ENCODE data around the gene MED1.

Gene MED1

DNA sequence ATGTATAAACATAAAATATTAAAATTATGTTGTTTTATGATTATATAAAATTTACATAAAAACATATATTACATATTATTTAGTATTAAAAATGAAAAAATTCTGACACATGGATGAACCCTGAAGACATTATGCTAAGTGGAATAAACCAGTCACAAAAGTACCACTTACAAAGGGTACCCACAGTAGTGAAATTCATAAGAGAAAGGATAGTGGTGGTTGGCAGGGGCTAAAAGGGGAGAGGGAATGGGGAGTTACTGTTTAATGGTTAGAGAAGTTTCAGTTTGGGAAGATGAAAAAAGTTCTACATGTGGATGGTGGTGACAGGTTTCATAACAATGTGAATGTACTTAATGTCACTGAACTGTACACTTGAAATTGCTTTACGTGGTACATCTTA lies 91.1 kb downstream of the MED1 start:
- no peak for DNase-seq

DNA sequence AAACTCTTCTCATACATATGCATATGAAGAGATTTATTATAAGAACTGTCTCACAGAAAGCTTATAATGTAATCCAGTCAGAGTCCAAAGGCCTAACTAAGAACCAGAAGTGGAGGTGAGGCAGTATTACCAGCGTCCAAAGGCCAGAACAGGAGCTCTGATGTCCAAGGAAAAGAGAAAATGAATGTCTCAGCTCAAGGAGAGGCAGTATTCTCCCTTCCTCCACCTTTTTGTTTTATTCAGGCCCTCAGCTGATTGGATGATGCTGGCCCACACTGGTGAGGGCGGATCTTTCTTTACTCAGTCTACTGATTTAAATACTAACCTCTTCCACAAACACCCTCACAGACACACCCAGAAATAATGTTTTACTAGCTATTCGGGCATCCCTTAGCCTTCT lies 93.1 kb downstream of the MED1 start:
- no peak for DNase-seq

DNA sequence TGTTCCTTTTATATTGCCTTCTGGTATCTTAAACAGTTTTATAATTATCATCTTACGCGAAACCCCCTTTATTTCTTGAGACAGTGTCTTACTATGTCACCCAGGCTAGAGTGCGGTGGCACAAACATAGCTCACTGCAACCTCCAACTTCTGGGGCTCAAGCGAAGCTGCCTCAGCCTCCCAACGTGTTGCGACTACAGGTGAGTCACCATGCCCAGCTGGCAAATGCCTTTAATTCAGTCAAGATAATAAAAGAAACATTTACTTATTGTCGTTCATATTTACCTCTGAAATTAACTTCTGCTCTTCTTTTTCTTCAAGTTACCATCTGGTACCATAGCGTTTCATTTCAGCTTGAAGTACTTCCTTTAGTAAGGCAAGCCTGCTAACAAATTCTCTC lies 93.6 kb downstream of the MED1 start:
- no peak for DNase-seq

All from MV-4-11 (cell line).